K562 (cell line): ENCODE results near the gene C22orf31. TPM values are rescaled to one million over a fixed set of nuclear protein-coding genes. Genes with fewer than 3 reads are reported as not detected.

ENCODE experiments used
- ATAC-seq: fragments of 200-7000 bp; cut with Tn5 transposase; 3 replicates; pipeline ENCODE4 v1.9.1; 2020; ENCODE audit warnings: moderate library complexity
- BruUV-seq: library from RNA; stranded (reverse); fragments of 400-500 nt; replicated peaks from 2 replicates; lab custom pipeline; 2021; lab: Mats Ljungman, UMichigan
- CTCF ChIA-PET: fragments of 300-600 bp; formaldehyde crosslinking; extraction: SDS; loops from one replicate; lab custom pipeline; 2021; ENCODE audit warnings: low intra/inter-chr PET ratio; lab: Yijun Ruan, JAX
- POLR2A ChIA-PET: fragments of 300-600, 350-650 bp; sonication (Branson Sonifier 250); formaldehyde crosslinking; extraction: SDS; loops from one replicate; lab custom pipeline; 2021; ENCODE audit warnings: antibody characterized with exemption, inconsistent platforms; lab: Yijun Ruan, JAX
- DNase-seq, 4 experiments: peaks; one replicate each; pipeline versions ENCODE4 v3.0.0 to v3.0.0-alpha.2; 2011 to 2018; ENCODE audit warnings: low spot score in 3 of 4, mixed read lengths in 3 of 4; ENCODE audit errors: extremely low read depth in 1 of 4
- FAIRE-seq: peaks from 2 replicates; lab custom pipeline; 2011; peaks lifted over from hg19 to GRCh38; lab: Jason Lieb, UNC
- H2AFZ ChIP-seq: 2 replicates; pipeline ENCODE4 v1.6.0; 2011; ENCODE audit warnings: low read depth, low read length, control low read depth, inconsistent platforms
- H3K27ac ChIP-seq: fragments of 200-600 bp; 3 replicates; pipeline ENCODE4 v1.8.0; 2011; ENCODE audit warnings: low read depth, mild to moderate bottlenecking, control low read depth, inconsistent platforms, low read length, moderate library complexity, mixed read lengths; ENCODE audit errors: extremely low read depth
- H3K27me3 ChIP-seq, 2 experiments: fragments of 300-600 bp in 1 of 2; 2 replicates in 1 of 2; 3 replicates in 1 of 2; pipeline versions ENCODE4 v1.6.0 to v1.8.0; 2011; ENCODE audit warnings: inconsistent platforms in 2 of 2, low read length in 2 of 2, mild to moderate bottlenecking in 1 of 2, mixed read lengths in 1 of 2, moderate library complexity in 1 of 2; ENCODE audit not compliant: control insufficient read depth in 2 of 2, insufficient read depth in 2 of 2
- H3K36me3 ChIP-seq: fragments of 300-600 bp; 3 replicates; pipeline ENCODE4 v1.8.0; 2011; ENCODE audit warnings: mild to moderate bottlenecking, low read length, inconsistent platforms; ENCODE audit not compliant: control insufficient read depth, insufficient read depth
- H3K4me1 ChIP-seq, 2 experiments: fragments of 200-600 bp in 1 of 2; replicated peaks in 1 of 2; 2 replicates in 1 of 2; 3 replicates in 1 of 2; pipeline versions ENCODE4 v1.5.1 to v1.8.0; 2011; ENCODE audit warnings: inconsistent platforms in 2 of 2, low read length in 2 of 2, mild to moderate bottlenecking in 1 of 2, mixed read lengths in 1 of 2, moderate library complexity in 1 of 2; ENCODE audit not compliant: control insufficient read depth in 2 of 2, insufficient read depth in 2 of 2
- H3K4me2 ChIP-seq: 2 replicates; pipeline ENCODE4 v1.6.1; 2011; ENCODE audit warnings: low read length, control low read depth, inconsistent platforms, mixed read lengths; ENCODE audit not compliant: insufficient read depth
- H3K4me3 ChIP-seq: fragments of 200-600 bp; sonication (generic), shearing (Covaris generic); 2 replicates; pipeline ENCODE4 v1.5.1; 2016; ENCODE audit warnings: control low read depth, inconsistent platforms
- H3K79me2 ChIP-seq: fragments of 200-600 bp; 3 replicates; pipeline ENCODE4 v1.8.0; 2011; ENCODE audit warnings: low read length, inconsistent platforms; ENCODE audit not compliant: control insufficient read depth, insufficient read depth
- H3K9ac ChIP-seq, 2 experiments: 2 replicates each; pipeline versions ENCODE4 v1.6.0 to v1.6.1; 2011; ENCODE audit warnings: low read depth in 2 of 2, low read length in 2 of 2, control low read depth in 1 of 2, inconsistent platforms in 1 of 2, mild to moderate bottlenecking in 1 of 2, mixed read lengths in 1 of 2; ENCODE audit not compliant: insufficient read depth in 1 of 2
- H3K9me1 ChIP-seq: one replicate; pipeline ENCODE4 v1.6.0; 2011; ENCODE audit warnings: inconsistent platforms, mild to moderate bottlenecking, low read length, moderate library complexity; ENCODE audit not compliant: control insufficient read depth, insufficient read depth
- H3K9me3 ChIP-seq: replicated peaks from 2 replicates; pipeline ENCODE4 v1.5.1; 2011; ENCODE audit warnings: low read depth, low read length, inconsistent platforms; ENCODE audit not compliant: control insufficient read depth, insufficient read depth
- H4K20me1 ChIP-seq: replicated peaks from 2 replicates; pipeline ENCODE4 v1.6.1; 2011; ENCODE audit warnings: low read length, inconsistent platforms, mixed read lengths; ENCODE audit not compliant: control insufficient read depth, insufficient read depth
- ATF3 ChIP-seq, 2 experiments: fragments of 450-650 bp in 1 of 2; sonication (generic) in 1 of 2; formaldehyde crosslinking in 1 of 2; IDR thresholded peaks in 1 of 2; conservative IDR thresholded peaks in 1 of 2; 2 replicates each; pipeline versions ENCODE4 v1.6.1 to v1.8.1; 2016 to 2023; ENCODE audit warnings: mild to moderate bottlenecking in 2 of 2, moderate library complexity in 2 of 2, inconsistent platforms in 1 of 2, missing genetic modification reagents in 1 of 2
- EGR1 ChIP-seq: fragments of 450-650 bp; conservative IDR thresholded peaks from 2 replicates; pipeline ENCODE4 v1.6.1; 2017; ENCODE audit warnings: mild to moderate bottlenecking
- ELF1 ChIP-seq: fragments of 200-800 bp; sonication (Bioruptor generic); IDR thresholded peaks from 2 replicates; pipeline ENCODE4 v1.6.1; 2016; ENCODE audit warnings: missing genetic modification characterization, missing compliant biosample characterization
- ZBTB33 ChIP-seq: sonication (generic); formaldehyde crosslinking; IDR thresholded peaks from 2 replicates; pipeline ENCODE4 v1.8.1; 2023; ENCODE audit warnings: mild to moderate bottlenecking, missing genetic modification reagents
- WGBS: fragments of 100-300 bp; shearing (Covaris generic); methylation state at CpG from one replicate; pipeline ENCODE4 v1.1.6; 2016; ENCODE audit warnings: low coverage, mixed read lengths; ENCODE audit not compliant: insufficient coverage; ENCODE audit errors: missing lambda C conversion rate; 5-methylcytosine and 5-hydroxymethylcytosine counted together
- in situ Hi-C: fragments of 300-500 bp; cut with MboI; formaldehyde crosslinking; loops from 4 replicates; pipeline ENCODE4 v1.15.0; 2018; ENCODE audit warnings: inconsistent platforms, mixed read lengths
- intact Hi-C: fragments of 100-400 bp; cut with micrococcal nuclease; formaldehyde crosslinking; loops from 2 replicates; pipeline ENCODE4 v1.14.2; 2022
- polyA plus RNA-seq, 8 experiments: library from polyadenylated mRNA; depleted of rRNA in 4 of 8; stranded (reverse) in 5 of 8; unstranded in 3 of 8; fragments of >200 nt; fragmentation: Nextera tagmentation in 2 of 8; fragmentation: Illumina TruSeq in 1 of 8; extraction: Ambion mirVana in 2 of 8; extraction: Trizol in 1 of 8; gene quantifications; 2 replicates each; pipeline versions ENCODE4 v1.2.1 to v1.2.3, GENCODE V29; 2011 to 2014; ENCODE audit warnings: inconsistent platforms in 1 of 8, missing spikeins in 1 of 8
- total RNA-seq, 7 experiments: library from RNA; depleted of rRNA in 6 of 7; stranded (reverse); fragments of >200 nt in 6 of 7; fragmentation: Illumina TruSeq in 2 of 7; extraction: Trizol in 2 of 7; gene quantifications; 2 replicates each; pipeline versions ENCODE4 v1.2.1 to v1.2.3, GENCODE V29; 2011 to 2021; ENCODE audit warnings: low replicate concordance in 1 of 7

The C22orf31 gene
- total and polyA plus RNA-seq, 9 of the 15 experiments (the other 6 are each of a cell fraction or from before 2014, with no cell fraction given) = not detected

- no TSS peak for BruUV-seq
- ChIA-PET POLR2A (interaction anchor here (0.6 kb wide), 1 partner anchor 47 kb away, joined by 3 read pairs; no protein-coding TSS in a partner anchor), CTCF (no interaction called here)
- in situ Hi-C loops = no loop called here
- Histone ChIP-seq H3K4me1 (peaks cover 10 to 36% of the 10 kb centered on the region in 2 experiments; a peak in 4 of 5 replicates), H4K20me1 (no peaks in the 10 kb centered on the region), H3K9me3 (no peaks in the 10 kb centered on the region), H3K79me2 (no peaks in the 10 kb centered on the region), H2AFZ (no peak overlapping the region), H3K4me3 (peak overlapping the region; percentile 51; the same call in 1 of the 2 replicates), H3K9me1 (no peaks in the 10 kb centered on the region)
- ATAC-seq (no peak), DNase-seq (peak in 2 of 4 experiments; percentile 43 to 46), FAIRE-seq (no peak)
- intact Hi-C loops = no loop called here
- 86% methylated on average over 10 of the region's 53 CpGs for WGBS
- TF ChIP-seq ZBTB33 (peak; percentile 92), ATF3 (IDR thresholded peaks at IDR 0.05) (peak; percentile 44; the same call in 1 of the 2 replicates), ATF3 (CRISPR knock-in tag; conservative IDR thresholded peaks at IDR 0.05) (no peak), ELF1 (tag) (no peak), EGR1 (peak; percentile 47)
- TF ChIP-seq, all 486 proteins: peak for 3
- Histone ChIP-seq H3K27ac (no peak overlapping the region), H3K9ac (peak overlapping the region in 1 of 2 experiments; percentile 91; a peak in 1 of 4 replicates), H3K4me2 (peak overlapping the region; percentile 53), H3K36me3 (no peaks in the 10 kb centered on the region), H3K27me3 (no peaks in the 10 kb centered on the region)
These were observed 12.1 kb upstream of the C22orf31 start for GRCh38 chr22:29073618-29074275.
